Measurements from ENCODE around the gene ZSCAN10. TPM values are rescaled to one million over a fixed set of nuclear protein-coding genes. Genes with fewer than 3 reads are reported as not detected.
A peak's percentile ranks its signal among the peaks of the same experiment; 100 is the strongest.

Gene ZSCAN10
- total and polyA plus RNA-seq, 2 of the 13 experiments (the other 11 are each of a cell fraction or from before 2014, with no cell fraction given) = not detected

- no peak; the same call in 1 of the 2 replicates for TF ChIP-seq ZBTB34 (CRISPR knock-in tag; IDR thresholded peaks at IDR 0.05)
- no peak for TF ChIP-seq ZNF7 (CRISPR knock-in tag; IDR thresholded peaks at IDR 0.05)
- no peak for TF ChIP-seq TBX3 (IDR thresholded peaks at IDR 0.05; ENCODE audit: borderline replicate concordance)
- TF ChIP-seq USF2 (IDR thresholded peaks at IDR 0.05; ENCODE audit: low read depth, low read length) = no peak
- TF ChIP-seq USF2 (CRISPR knock-in tag; IDR thresholded peaks at IDR 0.05; ENCODE audit: borderline replicate concordance) = no peak; the same call in 1 of the 2 replicates
- TF ChIP-seq SMAD1 (CRISPR knock-in tag; IDR thresholded peaks at IDR 0.05; ENCODE audit: borderline replicate concordance, low read depth) = no peak; the same call in 1 of the 2 replicates
- TF ChIP-seq, protein P1, sequence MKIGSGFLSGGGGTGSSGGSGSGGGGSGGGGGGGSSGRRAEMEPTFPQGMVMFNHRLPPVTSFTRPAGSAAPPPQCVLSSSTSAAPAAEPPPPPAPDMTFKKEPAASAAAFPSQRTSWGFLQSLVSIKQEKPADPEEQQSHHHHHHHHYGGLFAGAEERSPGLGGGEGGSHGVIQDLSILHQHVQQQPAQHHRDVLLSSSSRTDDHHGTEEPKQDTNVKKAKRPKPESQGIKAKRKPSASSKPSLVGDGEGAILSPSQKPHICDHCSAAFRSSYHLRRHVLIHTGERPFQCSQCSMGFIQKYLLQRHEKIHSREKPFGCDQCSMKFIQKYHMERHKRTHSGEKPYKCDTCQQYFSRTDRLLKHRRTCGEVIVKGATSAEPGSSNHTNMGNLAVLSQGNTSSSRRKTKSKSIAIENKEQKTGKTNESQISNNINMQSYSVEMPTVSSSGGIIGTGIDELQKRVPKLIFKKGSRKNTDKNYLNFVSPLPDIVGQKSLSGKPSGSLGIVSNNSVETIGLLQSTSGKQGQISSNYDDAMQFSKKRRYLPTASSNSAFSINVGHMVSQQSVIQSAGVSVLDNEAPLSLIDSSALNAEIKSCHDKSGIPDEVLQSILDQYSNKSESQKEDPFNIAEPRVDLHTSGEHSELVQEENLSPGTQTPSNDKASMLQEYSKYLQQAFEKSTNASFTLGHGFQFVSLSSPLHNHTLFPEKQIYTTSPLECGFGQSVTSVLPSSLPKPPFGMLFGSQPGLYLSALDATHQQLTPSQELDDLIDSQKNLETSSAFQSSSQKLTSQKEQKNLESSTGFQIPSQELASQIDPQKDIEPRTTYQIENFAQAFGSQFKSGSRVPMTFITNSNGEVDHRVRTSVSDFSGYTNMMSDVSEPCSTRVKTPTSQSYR (CRISPR knock-in tag; IDR thresholded peaks at IDR 0.05; ENCODE audit: borderline replicate concordance) = no peak
- TF ChIP-seq, protein P2, sequence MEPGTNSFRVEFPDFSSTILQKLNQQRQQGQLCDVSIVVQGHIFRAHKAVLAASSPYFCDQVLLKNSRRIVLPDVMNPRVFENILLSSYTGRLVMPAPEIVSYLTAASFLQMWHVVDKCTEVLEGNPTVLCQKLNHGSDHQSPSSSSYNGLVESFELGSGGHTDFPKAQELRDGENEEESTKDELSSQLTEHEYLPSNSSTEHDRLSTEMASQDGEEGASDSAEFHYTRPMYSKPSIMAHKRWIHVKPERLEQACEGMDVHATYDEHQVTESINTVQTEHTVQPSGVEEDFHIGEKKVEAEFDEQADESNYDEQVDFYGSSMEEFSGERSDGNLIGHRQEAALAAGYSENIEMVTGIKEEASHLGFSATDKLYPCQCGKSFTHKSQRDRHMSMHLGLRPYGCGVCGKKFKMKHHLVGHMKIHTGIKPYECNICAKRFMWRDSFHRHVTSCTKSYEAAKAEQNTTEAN (CRISPR knock-in tag; conservative IDR thresholded peaks at IDR 0.05) = no peak
- peak; percentile 91 for TF ChIP-seq DRAP1 (CRISPR knock-in tag; IDR thresholded peaks at IDR 0.05)
- TF ChIP-seq ZBTB10 (CRISPR knock-in tag; IDR thresholded peaks at IDR 0.05; ENCODE audit: borderline replicate concordance) = no peak
- TF ChIP-seq ZNF879 (CRISPR knock-in tag; IDR thresholded peaks at IDR 0.05) = no peak
- no peak for TF ChIP-seq ZNF557 (CRISPR knock-in tag; IDR thresholded peaks at IDR 0.05)
- 0 out of 2 replicates have a peak, but pooled peaks have one; percentile 35 for TF ChIP-seq ZNF878 (CRISPR knock-in tag; IDR thresholded peaks at IDR 0.05)
- 0 out of 2 replicates have a peak, but pooled peaks have one; percentile 50 for TF ChIP-seq HOXD1 (CRISPR knock-in tag; IDR thresholded peaks at IDR 0.05)
- no peak for TF ChIP-seq TCF12 (IDR thresholded peaks at IDR 0.05)
- peak; percentile 74; the same call in 1 of the 2 replicates for TF ChIP-seq TCF12 (CRISPR knock-in tag; IDR thresholded peaks at IDR 0.05)
Observed at GRCh38 chr16:3123986-3124886, 25.1 kb upstream of the ZSCAN10 start (continued).
